Myocyte (in vitro differentiated cells): ENCODE results near the gene GPHN. TPM values are rescaled to one million over a fixed set of nuclear protein-coding genes. Genes with fewer than 3 reads are reported as not detected.

ENCODE experiments used
- DNase-seq: peaks from one replicate; pipeline ENCODE4 v3.0.0-alpha.2; 2012; ENCODE audit warnings: low read depth
- total RNA-seq: library from RNA; depleted of rRNA; stranded (reverse); fragments of >200 nt; gene quantifications from 2 replicates; pipeline ENCODE4 v1.2.3, GENCODE V29; 2014

The GPHN gene
- total RNA-seq, 1 donor from 2014 or later, result 6.0 TPM

GRCh38 chr14:67137744-67138371 lies 629.9 kb downstream of the GPHN start:
- DNase-seq, result peak; percentile 8

GRCh38 chr14:67140556-67140955 lies 632.6 kb downstream of the GPHN start:
- DNase-seq, result no peak

DNA sequence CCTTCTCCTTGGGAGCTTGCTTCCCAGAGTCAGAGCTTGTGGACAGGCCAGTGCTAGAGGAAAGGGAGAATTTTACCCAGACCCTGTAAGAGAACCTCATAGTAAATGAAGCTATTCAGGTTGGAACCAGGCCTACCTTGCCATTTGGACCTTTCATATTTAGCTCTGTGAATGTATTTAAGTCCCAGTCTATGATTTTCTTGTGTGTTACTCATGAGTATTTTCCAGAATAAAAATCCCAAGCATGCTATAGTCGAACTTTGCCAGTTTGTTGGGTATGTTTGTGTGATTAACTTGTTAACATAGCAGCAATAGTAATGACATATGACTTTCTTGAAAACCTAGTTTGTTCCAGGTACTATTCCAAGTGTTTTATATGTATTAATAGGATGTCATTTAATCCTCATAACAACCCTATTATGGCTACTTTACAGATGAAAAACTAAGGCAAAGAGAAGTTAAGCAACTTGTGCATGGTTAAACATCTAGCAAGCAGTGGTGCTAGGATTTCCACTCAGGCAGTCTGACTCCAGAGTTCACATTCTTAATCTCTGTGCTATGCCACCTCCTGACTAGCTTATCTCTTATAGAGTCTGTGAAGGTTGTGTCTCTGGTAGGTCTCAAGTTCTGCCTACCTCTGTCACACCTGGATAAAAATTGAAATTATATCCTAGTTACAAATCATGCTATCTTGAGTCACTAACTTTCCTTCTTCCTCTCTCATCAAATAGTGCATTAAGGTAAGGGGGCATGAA lies 633.4 kb downstream of the GPHN start:
- DNase-seq, result no peak

- no peak for DNase-seq
Observed at GRCh38 chr14:67151082-67151666, 643.2 kb downstream of the GPHN start.

- no peak for DNase-seq
Observed at GRCh38 chr14:67158566-67158965, 650.6 kb downstream of the GPHN start.

DNA sequence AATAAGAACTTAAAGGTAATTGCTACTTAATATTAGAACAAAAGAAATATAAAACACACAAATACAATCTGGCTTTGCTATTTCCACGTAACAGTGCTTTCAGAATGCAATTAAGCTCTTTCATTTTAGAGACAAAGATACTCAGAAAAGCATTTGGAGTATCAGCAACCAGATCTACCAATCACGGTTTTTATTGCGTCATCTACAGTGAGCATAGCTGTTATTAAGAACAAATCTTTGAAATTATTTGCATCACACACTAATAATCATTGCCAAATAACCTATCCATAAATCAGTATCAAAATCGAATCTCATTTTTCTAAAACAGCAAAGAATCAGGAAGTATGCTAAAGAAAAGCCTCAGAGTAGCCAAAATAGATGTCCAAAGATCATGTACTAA lies 654.4 kb downstream of the GPHN start:
- no peak for DNase-seq

DNA sequence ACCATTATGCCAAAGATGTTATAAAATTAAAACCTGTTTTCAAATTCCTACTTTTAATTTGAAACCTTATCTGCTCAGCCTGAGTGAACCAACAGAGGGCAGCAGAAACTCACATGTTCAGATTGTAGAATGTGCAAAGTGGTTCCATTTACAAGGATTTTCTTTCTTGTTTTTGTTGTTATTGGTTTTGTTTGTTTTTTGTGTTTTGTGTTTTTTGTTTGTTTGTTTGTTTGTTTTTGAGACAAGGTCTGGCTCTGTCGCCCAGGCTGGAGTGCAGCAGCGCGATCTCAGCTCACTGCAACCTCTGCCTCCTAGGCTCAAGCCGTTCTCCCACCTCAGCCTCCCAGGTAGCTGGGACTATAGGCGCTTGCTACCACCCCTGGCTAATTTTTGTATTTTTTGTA lies 658.5 kb downstream of the GPHN start:
- DNase-seq, result peak; percentile 56

DNA sequence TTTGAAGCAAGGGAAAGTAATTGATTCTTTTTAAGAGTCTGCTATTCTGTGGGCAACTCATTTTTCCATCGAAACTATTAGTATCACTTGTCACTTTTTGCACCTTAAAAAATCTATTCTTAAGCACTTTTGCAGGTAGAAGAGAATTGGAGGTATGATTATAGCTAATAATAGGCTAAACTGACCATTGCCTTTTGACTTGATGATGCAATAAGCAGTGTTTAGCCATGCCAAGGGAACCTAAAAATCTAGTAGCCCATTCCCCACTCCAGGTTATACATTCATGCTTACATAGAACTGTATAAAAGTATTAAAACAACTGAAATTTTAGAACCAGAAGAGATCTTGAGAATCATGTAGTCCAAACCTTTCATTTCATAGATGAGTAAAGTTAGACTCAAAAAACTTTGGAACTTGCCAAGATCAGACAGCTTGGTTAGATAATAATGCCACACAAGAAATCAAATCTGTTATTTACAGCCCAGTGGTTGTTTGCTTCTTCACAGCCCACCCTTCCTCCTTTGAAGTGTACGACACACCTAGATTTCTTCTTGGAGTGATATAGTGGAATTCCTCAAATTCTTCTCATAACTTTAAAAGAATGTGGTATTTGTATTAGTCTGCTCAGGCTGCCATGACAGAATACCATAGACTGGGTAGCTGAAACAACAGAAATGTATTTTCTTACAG lies 659.6 kb downstream of the GPHN start:
- no peak for DNase-seq

DNA sequence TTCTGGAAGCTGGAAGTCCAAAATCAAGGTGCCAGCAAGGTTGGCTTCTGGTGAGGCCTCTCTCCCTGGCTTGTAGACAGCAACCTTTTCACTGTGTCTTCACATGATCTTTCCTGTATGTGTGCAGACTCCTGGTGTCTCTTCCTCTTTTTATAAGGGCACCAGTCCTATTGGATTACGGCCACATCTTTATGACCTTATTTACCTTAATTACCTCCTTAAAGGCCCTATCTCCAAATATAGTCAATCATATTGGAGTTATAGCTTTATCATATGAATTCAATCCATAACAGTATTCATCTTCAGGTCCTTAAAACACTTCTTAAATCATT lies 660.1 kb downstream of the GPHN start:
- no peak for DNase-seq

DNA sequence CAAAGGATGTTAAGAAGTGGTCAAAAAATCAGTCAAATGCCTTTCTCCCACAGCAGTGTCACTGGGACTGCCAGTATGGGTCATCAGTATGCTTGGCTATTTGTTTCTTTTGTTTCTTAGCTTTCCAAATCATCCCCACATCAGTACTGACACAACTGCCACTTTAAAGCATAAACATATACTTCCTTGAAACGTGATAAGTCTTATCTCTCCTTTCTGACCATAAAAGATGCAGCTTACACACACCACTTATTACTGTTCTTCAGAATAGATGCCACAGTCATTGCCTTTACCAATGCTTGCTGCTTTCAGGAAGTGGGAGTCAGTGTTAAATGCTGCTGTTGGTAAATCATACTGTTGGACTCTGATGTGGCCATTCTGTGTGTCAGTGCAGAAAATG lies 662.7 kb downstream of the GPHN start:
- no peak for DNase-seq

GRCh38 chr14:67172056-67172455 lies 664.1 kb downstream of the GPHN start:
- no peak for DNase-seq

GRCh38 chr14:67172520-67172919 lies 664.6 kb downstream of the GPHN start:
- DNase-seq, result no peak

DNA sequence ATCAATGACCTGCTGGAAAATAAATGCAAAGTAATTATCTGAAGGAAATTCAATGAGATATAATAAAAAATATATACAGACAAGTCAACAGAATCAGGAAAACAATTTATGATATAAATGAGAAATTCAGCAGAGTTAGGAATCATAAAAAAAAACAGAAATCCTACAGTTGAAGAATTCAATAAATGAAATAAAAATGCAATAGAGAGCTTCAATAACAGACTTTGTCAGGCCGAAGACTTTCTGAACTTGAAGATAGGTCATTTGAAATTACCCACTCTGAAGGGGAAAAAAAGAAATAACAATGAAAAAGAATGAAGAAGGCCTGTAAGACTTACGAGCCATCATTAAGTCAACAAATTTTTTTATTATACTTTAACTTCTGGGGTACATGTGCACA lies 665.8 kb downstream of the GPHN start:
- no peak for DNase-seq

DNA sequence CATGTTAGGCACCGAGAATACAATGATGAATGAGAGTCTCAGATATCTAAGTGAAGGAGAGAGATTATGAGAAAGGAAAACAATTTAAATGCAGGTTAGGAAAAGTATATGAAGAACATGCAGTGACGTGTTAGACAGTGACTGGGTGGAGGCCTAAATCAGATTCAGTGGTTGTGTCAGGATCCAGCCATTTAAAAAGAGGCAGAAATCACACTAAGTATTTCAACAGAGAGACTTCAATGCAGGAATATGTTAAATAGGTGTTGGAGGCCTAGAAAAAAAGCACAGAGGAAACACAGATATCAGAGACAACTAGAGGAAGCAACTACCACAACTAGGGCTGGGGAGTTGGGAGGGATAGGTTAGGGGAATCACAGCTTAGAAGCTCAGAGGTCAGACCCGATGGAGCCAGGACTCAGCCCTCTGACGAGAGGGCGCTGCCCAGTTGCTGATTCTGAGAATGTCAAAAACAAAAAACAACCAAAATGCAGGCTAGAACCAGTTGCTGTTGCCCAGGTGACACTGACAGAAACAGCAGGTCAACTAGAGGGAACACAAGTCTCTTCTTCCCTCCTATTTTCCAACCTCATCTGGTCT lies 678.3 kb downstream of the GPHN start:
- DNase-seq, result no peak

DNA sequence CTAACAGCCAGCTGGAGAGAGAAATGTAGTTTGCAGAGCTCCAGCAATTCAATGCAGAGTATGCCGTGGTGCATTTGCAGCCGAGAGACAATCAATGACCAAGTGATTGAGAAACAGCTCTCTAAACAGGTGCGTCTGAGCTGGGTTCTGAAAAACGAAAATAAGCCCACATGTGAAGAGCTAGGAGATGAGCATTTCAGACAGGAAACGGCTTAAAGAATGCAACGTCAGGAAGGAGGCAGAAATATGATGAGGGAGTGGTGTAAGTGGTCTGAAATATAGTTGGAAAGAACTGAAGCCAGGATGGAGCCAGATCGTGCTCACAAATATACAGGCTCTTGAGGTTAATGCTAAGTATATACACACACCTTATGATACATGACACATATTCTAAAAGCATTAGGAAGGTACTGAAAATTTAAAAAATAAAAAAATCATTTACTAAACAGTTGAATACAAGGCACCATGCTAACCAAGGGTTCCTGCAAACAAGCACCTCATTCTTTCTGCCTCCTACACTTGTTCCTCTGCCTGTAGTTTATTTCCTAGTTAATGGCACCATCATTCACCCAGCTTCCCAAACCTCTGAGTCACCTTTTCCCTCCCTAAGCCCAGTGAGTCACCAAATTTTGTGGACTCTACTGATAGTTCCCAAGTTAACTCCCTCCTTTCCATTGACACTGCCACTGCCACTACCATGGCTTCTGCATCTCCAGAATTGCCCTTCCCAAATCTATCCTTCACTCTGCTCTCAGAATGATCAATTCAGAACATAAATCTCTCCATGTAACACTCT lies 679.0 kb downstream of the GPHN start:
- DNase-seq, result peak; percentile 75

- no peak for DNase-seq
Observed at GRCh38 chr14:67187826-67188225, 679.9 kb downstream of the GPHN start.

DNA sequence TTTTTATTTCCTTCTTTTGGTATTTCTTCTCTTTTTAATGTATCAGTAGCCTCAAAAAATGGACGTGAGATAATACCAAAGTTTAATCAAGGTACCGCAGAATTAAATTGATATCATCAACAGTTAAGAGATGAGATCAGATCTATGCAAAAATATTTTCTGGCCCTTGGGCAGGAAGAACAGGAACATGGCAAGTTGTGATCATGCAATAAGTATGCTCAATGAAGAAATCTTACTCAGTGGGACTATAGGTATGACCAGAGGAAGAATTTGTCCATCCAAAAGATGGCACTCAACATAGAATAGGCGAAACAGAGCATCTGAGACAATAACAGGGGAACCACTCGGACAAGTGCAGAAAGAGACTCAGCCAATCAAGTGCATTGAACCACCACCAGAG lies 680.4 kb downstream of the GPHN start:
- DNase-seq, result no peak

DNA sequence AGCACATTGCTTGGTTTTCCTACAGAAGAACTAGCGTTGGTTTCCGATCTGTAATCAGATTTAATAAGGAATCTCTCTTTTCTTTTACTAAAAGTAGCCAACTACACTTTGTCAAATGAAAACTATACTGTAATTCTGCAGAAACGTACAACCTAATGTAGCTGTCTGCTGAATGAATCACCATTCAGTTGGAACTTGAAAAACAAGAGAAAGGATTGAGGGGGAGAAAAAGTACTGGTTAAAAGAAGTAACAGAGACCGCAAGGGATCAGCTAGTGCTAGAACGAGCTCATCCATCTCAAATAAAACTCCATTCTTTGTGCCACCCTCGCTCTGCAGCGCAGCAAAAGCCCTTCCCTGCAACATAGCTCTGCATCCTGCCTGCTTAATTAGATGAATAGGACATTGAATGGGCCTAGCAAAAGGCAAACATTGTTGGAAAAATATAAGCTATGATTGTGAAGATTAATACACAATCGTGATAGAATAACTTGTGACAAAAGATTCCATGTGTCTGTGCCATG lies 683.9 kb downstream of the GPHN start:
- no peak for DNase-seq

GRCh38 chr14:67192366-67192765 lies 684.4 kb downstream of the GPHN start:
- DNase-seq, result no peak

- no peak for DNase-seq
Observed at GRCh38 chr14:67195279-67195678, 687.3 kb downstream of the GPHN start.

GRCh38 chr14:67199016-67199415 lies 691.1 kb downstream of the GPHN start:
- no peak for DNase-seq
